Astrocyte (in vitro differentiated cells and primary cell): Measurements from ENCODE around the gene KNTC1. TPM values are rescaled to one million over a fixed set of nuclear protein-coding genes. Genes with fewer than 3 reads are reported as not detected.

ENCODE experiments used
- DNase-seq: peaks from one replicate; pipeline ENCODE4 v3.0.0-alpha.2; 2010; ENCODE audit warnings: low read depth
- FAIRE-seq: peaks from 2 replicates; lab custom pipeline; 2011; peaks lifted over from hg19 to GRCh38; lab: Jason Lieb, UNC
- H2AFZ ChIP-seq: 2 replicates; pipeline ENCODE4 v1.6.0; 2012; ENCODE audit warnings: low read depth, low read length, inconsistent platforms
- H3K27ac ChIP-seq: 2 replicates; pipeline ENCODE4 v1.5.1; 2011; ENCODE audit warnings: low read depth, low read length, inconsistent platforms
- H3K27me3 ChIP-seq: 2 replicates; pipeline ENCODE4 v1.6.0; 2011; ENCODE audit warnings: low read length, inconsistent platforms; ENCODE audit not compliant: insufficient read depth
- H3K36me3 ChIP-seq: 2 replicates; pipeline ENCODE4 v1.5.1; 2011; ENCODE audit warnings: low read length, inconsistent platforms; ENCODE audit not compliant: insufficient read depth
- H3K4me1 ChIP-seq: 2 replicates; pipeline ENCODE4 v1.5.1; 2011; ENCODE audit warnings: low read length, inconsistent platforms; ENCODE audit not compliant: insufficient read depth
- H3K4me2 ChIP-seq: 2 replicates; pipeline ENCODE4 v1.6.0; 2012; ENCODE audit warnings: low read length, inconsistent platforms
- H3K4me3 ChIP-seq: 2 replicates; pipeline ENCODE4 v1.5.1; 2011; ENCODE audit warnings: low read depth, mild to moderate bottlenecking, low read length, inconsistent platforms; ENCODE audit not compliant: insufficient read depth
- H3K79me2 ChIP-seq: 2 replicates; pipeline ENCODE4 v1.6.0; 2012; ENCODE audit warnings: mild to moderate bottlenecking, low read length, inconsistent platforms; ENCODE audit not compliant: insufficient read depth
- H3K9ac ChIP-seq: 2 replicates; pipeline ENCODE4 v1.6.0; 2012; ENCODE audit warnings: mild to moderate bottlenecking, low read length, inconsistent platforms
- H3K9me3 ChIP-seq: 2 replicates; pipeline ENCODE4 v1.5.1; 2012; ENCODE audit warnings: low read depth, mild to moderate bottlenecking, low read length, inconsistent platforms; ENCODE audit not compliant: insufficient read depth
- H4K20me1 ChIP-seq: 2 replicates; pipeline ENCODE4 v1.6.0; 2012; ENCODE audit warnings: low read length, inconsistent platforms; ENCODE audit not compliant: insufficient read depth
- H3K27ac Mint-ChIP-seq: one replicate; pipeline ENCODE4 v1.8.0; 2021; ENCODE audit warnings: mild to moderate bottlenecking, mixed read lengths; ENCODE audit not compliant: unreplicated experiment
- H3K27me3 Mint-ChIP-seq: one replicate; pipeline ENCODE4 v1.8.0; 2021; ENCODE audit warnings: low read depth, mixed read lengths; ENCODE audit not compliant: unreplicated experiment
- H3K36me3 Mint-ChIP-seq: one replicate; pipeline ENCODE4 v1.8.0; 2021; ENCODE audit warnings: low read depth, mixed read lengths; ENCODE audit not compliant: unreplicated experiment
- H3K4me1 Mint-ChIP-seq: one replicate; pipeline ENCODE4 v1.8.0; 2021; ENCODE audit warnings: low read depth, mixed read lengths; ENCODE audit not compliant: unreplicated experiment
- H3K4me3 Mint-ChIP-seq: one replicate; pipeline ENCODE4 v1.8.0; 2021; ENCODE audit warnings: mild to moderate bottlenecking, moderate library complexity, mixed read lengths; ENCODE audit not compliant: unreplicated experiment
- H3K9me3 Mint-ChIP-seq: one replicate; pipeline ENCODE4 v1.8.0; 2021; ENCODE audit warnings: mild to moderate bottlenecking, mixed read lengths; ENCODE audit not compliant: unreplicated experiment
- EZH2 ChIP-seq: IDR thresholded peaks from 2 replicates; pipeline ENCODE4 v1.6.1; 2012; ENCODE audit warnings: mild to moderate bottlenecking, low read length, inconsistent platforms; ENCODE audit not compliant: insufficient read depth
- total RNA-seq: library from RNA; stranded (reverse); gene quantifications from 2 replicates; pipeline ENCODE4 v1.2.1, GENCODE V29; 2021
- TF ChIP-seq, protein P1 (sequence below): IDR thresholded peaks from 2 replicates; pipeline ENCODE4 v1.5.1; 2011; ENCODE audit warnings: low read depth, mild to moderate bottlenecking, inconsistent platforms, low read length, moderate library complexity; ENCODE audit not compliant: insufficient read depth

Gene KNTC1
- total RNA-seq, 1 donor from 2014 or later = 10.6 TPM

DNA sequence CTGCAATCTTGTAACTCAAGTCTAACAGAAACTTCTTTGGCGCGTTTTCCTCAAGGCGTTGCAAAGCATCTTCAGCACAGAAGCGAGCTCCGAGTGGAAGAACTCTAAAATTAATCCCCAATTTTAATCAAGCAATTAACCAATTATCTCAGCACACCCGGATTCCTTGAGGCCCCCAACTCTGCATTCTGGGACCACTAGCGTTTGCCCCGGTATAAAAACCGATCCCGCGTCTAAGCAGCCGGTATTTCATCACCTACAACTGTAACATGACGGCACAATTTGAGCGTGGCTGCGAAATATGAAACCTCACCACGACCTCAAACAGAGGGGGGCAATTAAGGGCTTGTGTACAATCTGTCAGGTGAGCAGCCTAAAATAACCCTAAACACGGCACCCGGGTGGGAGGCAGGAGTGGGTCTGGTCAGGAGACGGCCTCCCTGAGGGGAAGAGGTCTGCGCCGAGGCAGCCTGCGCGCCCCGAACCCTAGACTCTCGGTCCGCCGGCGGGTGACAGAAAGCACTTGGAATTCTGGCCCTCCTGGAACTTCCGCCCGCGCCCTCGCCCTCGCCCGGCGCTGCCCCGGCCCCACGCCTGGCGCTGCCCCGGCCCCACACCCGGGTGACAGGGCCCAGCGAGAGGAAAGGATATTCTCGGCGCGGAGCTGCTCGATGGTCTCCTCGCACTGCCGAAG lies 26.9 kb upstream of the KNTC1 start:
- H3K27me3 ChIP-seq = no peaks in the 10 kb centered on the region
- peak overlapping the region; percentile 84 for H2AFZ ChIP-seq
- no peak for TF ChIP-seq EZH2
- TF ChIP-seq, protein P1, sequence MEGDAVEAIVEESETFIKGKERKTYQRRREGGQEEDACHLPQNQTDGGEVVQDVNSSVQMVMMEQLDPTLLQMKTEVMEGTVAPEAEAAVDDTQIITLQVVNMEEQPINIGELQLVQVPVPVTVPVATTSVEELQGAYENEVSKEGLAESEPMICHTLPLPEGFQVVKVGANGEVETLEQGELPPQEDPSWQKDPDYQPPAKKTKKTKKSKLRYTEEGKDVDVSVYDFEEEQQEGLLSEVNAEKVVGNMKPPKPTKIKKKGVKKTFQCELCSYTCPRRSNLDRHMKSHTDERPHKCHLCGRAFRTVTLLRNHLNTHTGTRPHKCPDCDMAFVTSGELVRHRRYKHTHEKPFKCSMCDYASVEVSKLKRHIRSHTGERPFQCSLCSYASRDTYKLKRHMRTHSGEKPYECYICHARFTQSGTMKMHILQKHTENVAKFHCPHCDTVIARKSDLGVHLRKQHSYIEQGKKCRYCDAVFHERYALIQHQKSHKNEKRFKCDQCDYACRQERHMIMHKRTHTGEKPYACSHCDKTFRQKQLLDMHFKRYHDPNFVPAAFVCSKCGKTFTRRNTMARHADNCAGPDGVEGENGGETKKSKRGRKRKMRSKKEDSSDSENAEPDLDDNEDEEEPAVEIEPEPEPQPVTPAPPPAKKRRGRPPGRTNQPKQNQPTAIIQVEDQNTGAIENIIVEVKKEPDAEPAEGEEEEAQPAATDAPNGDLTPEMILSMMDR = no peak
- peak overlapping the region; percentile 84 for H3K4me2 ChIP-seq
- H3K27me3 Mint-ChIP-seq = no peaks in the 10 kb centered on the region
- no peaks in the 10 kb centered on the region for H3K9me3 ChIP-seq
- peaks cover 9% of the 10 kb centered on the region for H3K4me1 Mint-ChIP-seq
- peak overlapping the region; percentile 98 for H3K9ac ChIP-seq
- H3K36me3 ChIP-seq = peaks cover 20% of the 10 kb centered on the region
- DNase-seq = peak; percentile 57
- peak overlapping the region; percentile 95 for H3K4me3 ChIP-seq
- no peaks in the 10 kb centered on the region for H3K9me3 Mint-ChIP-seq
- peak overlapping the region; percentile 97 for H3K27ac ChIP-seq
- H3K79me2 ChIP-seq = peaks cover 49% of the 10 kb centered on the region
- H3K4me3 Mint-ChIP-seq = peak overlapping the region; percentile 96
- peaks cover 2% of the 10 kb centered on the region for H3K36me3 Mint-ChIP-seq
- peak overlapping the region; percentile 97 for H3K27ac Mint-ChIP-seq
- FAIRE-seq = no peak
- peaks cover 3% of the 10 kb centered on the region for H3K4me1 ChIP-seq
- peaks cover 16% of the 10 kb centered on the region for H4K20me1 ChIP-seq

DNA sequence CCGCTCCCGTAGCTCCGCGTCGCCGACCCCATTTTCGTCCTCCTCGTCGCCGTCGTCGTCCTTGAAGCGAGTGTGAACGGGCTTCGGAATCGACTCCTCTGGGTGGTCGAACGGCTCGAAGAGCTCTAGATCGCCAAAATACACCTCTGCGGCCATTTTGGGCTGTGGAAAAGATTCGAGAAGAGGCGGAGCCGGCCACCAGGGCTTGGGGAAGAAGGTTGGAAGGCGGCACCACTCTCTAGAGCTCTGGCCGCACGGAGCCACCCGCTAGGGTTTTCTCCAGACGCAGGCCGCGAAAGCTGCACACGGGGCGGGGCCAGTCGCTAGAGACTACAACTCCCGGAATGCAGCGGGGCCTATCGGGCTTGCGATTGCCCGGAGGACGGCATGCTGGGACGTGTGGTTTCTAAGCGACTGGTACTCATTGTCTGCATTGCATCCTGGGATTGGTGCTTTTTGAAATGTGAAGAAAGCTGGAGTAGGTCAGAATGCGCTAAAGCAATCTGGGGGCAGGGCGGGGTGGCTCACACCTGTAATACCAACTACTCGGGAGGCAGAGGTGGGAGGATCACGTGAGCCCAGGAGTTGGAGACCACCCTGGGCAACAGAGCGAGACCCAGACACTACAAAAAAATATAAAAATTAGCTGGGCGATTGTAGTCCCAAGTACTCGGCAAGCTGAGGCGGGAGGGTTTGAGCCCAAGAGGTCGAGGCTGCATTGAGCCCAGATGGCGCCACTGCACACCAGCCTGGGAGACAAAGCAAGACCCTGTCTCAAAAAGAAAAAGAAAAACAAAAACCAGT lies 26.2 kb upstream of the KNTC1 start, which contains the start of gene ZCCHC8:
Gene ZCCHC8, minus strand, starts transcription at position 248 of the 804 bp plus-strand sequence. Its CDS starts 92 bp downstream, at position 156.
- Mint-ChIP-seq H3K4me1 (peaks cover 9% of the 10 kb centered on the region), H3K9me3 (no peaks in the 10 kb centered on the region), H3K27ac (peak within 1 kb of the TSS; percentile 97), H3K27me3 (no peaks in the 10 kb centered on the region), H3K4me3 (peak within 1 kb of the TSS; percentile 96), H3K36me3 (peaks cover 2% of the 10 kb centered on the region)
- Histone ChIP-seq H4K20me1 (peaks cover 17% of the 10 kb centered on the region), H3K79me2 (peaks cover 44% of the 10 kb centered on the region), H3K36me3 (peaks cover 26% of the 10 kb centered on the region), H3K9me3 (no peaks in the 10 kb centered on the region), H3K4me3 (peak within 1 kb of the TSS; percentile 95), H3K4me2 (peak within 1 kb of the TSS; percentile 84), H3K27me3 (no peaks in the 10 kb centered on the region), H3K4me1 (peaks cover 3% of the 10 kb centered on the region), H3K9ac (peak within 1 kb of the TSS; percentile 98), H3K27ac (peak within 1 kb of the TSS; percentile 97), H2AFZ (peak within 1 kb of the TSS; percentile 84)
- DNase-seq (peak; percentile 95), FAIRE-seq (no peak)
- TF ChIP-seq, protein P1 = no peak
- no peak for TF ChIP-seq EZH2
